SK-N-SH (cell line): Measurements from ENCODE around the gene SH3GL2. TPM values are rescaled to one million over a fixed set of nuclear protein-coding genes. Genes with fewer than 3 reads are reported as not detected.

Experiments used
- CTCF ChIA-PET: fragments of 300-600, 350-600 bp; formaldehyde crosslinking; extraction: SDS; loops from one replicate; lab custom pipeline; 2021; lab: Yijun Ruan, JAX
- POLR2A ChIA-PET: fragments of 350-600 bp; sonication (Branson Sonifier 250); formaldehyde crosslinking; extraction: SDS; loops from one replicate; lab custom pipeline; 2020; ENCODE audit warnings: antibody characterized with exemption, inconsistent platforms; lab: Yijun Ruan, JAX
- DNase-seq: peaks from one replicate; pipeline ENCODE4 v3.0.0; 2012
- H2AFZ ChIP-seq: fragments of 200-600 bp; sonication (generic); 2 replicates; pipeline ENCODE4 v1.8.1; 2016; ENCODE audit warnings: antibody characterized with exemption, mild to moderate bottlenecking, low read depth
- H3F3A ChIP-seq: fragments of 200-600 bp; sonication (generic); replicated peaks from 2 replicates; pipeline ENCODE3; 2016; ENCODE audit warnings: antibody characterized with exemption, mild to moderate bottlenecking; ENCODE audit not compliant: insufficient read depth
- H3K27ac ChIP-seq, 2 experiments: fragments of 200-500 bp in 1 of 2; fragments of 200-600 bp in 1 of 2; sonication (Bioruptor generic) in 1 of 2; sonication (generic), shearing (Covaris generic) in 1 of 2; 2 replicates each; pipeline versions ENCODE4 v1.5.1 to v1.6.1; 2014 to 2016; ENCODE audit warnings: low read depth in 2 of 2, inconsistent platforms in 1 of 2, low read length in 1 of 2, mild to moderate bottlenecking in 1 of 2, mixed read lengths in 1 of 2
- H3K27me3 ChIP-seq: fragments of 200-600 bp; sonication (generic), shearing (Covaris generic); 2 replicates; pipeline ENCODE4 v1.6.1; 2016; ENCODE audit warnings: mixed run types; ENCODE audit not compliant: insufficient read depth
- H3K36me3 ChIP-seq, 2 experiments: fragments of 200-500 bp in 1 of 2; fragments of 200-600 bp in 1 of 2; sonication (Bioruptor generic) in 1 of 2; sonication (generic) in 1 of 2; replicated peaks in 1 of 2; 2 replicates each; pipeline versions ENCODE3 to v1.5.1; 2014 to 2016; ENCODE audit warnings: low read length in 1 of 2, mild to moderate bottlenecking in 1 of 2; ENCODE audit not compliant: insufficient read depth in 2 of 2, control insufficient read depth in 1 of 2
- H3K4me1 ChIP-seq, 2 experiments: fragments of 200-500 bp in 1 of 2; fragments of 200-600 bp in 1 of 2; sonication (Bioruptor generic) in 1 of 2; sonication (generic), shearing (Covaris generic) in 1 of 2; 2 replicates each; pipeline versions ENCODE4 v1.5.1 to v1.6.1; 2014 to 2016; ENCODE audit warnings: low read depth in 1 of 2, low read length in 1 of 2, mixed run types in 1 of 2; ENCODE audit not compliant: insufficient read depth in 2 of 2, control insufficient read depth in 1 of 2
- H3K4me2 ChIP-seq: fragments of 200-600 bp; sonication (generic), shearing (Covaris generic); 2 replicates; pipeline ENCODE4 v1.6.1; 2017; ENCODE audit warnings: mixed run types
- H3K4me3 ChIP-seq, 2 experiments: fragments of 200-500 bp in 1 of 2; fragments of 200-600 bp in 1 of 2; sonication (Bioruptor generic) in 1 of 2; sonication (generic), shearing (Covaris generic) in 1 of 2; 2 replicates each; pipeline versions ENCODE4 v1.5.1 to v1.8.1; 2014 to 2016; ENCODE audit warnings: low read depth in 2 of 2, inconsistent platforms in 1 of 2, low read length in 1 of 2, mild to moderate bottlenecking in 1 of 2, mixed read lengths in 1 of 2, moderate library complexity in 1 of 2
- H3K79me2 ChIP-seq: fragments of 200-600 bp; sonication (generic); 2 replicates; pipeline ENCODE4 v1.8.1; 2017; ENCODE audit warnings: mild to moderate bottlenecking; ENCODE audit not compliant: insufficient read depth
- H3K9ac ChIP-seq: fragments of 200-600 bp; sonication (generic); 2 replicates; pipeline ENCODE4 v1.6.1; 2017; ENCODE audit warnings: mixed run types
- H3K9me2 ChIP-seq: fragments of 200-600 bp; sonication (generic); 2 replicates; pipeline ENCODE4 v1.6.1; 2017; ENCODE audit warnings: mixed run types
- H3K9me3 ChIP-seq: fragments of 200-600 bp; sonication (generic); 2 replicates; pipeline ENCODE4 v1.6.1; 2017; ENCODE audit warnings: mixed run types, mild to moderate bottlenecking, moderate library complexity
- H4K20me1 ChIP-seq: fragments of 200-600 bp; sonication (generic); 2 replicates; pipeline ENCODE4 v1.6.1; 2017; ENCODE audit warnings: mild to moderate bottlenecking, mixed run types; ENCODE audit not compliant: insufficient read depth
- CHD2 ChIP-seq: fragments of 150-350 bp; IDR thresholded peaks from 2 replicates; pipeline ENCODE4 v1.6.1; 2018; ENCODE audit warnings: low read length; ENCODE audit not compliant: partially characterized antibody
- CTCF ChIP-seq: fragments of 200-600 bp; sonication (generic); IDR thresholded peaks from 2 replicates; pipeline ENCODE4 v1.6.1; 2017; ENCODE audit warnings: antibody characterized with exemption, mild to moderate bottlenecking, moderate library complexity
- EZH2phosphoT487 ChIP-seq: fragments of 200-600 bp; sonication (generic); IDR thresholded peaks from 2 replicates; pipeline ENCODE4 v1.6.1; 2017; ENCODE audit warnings: low read depth, mixed run types, mild to moderate bottlenecking, antibody characterized with exemption, moderate library complexity, borderline replicate concordance
- FOSL2 ChIP-seq: IDR thresholded peaks from 2 replicates; pipeline ENCODE4 v1.4.0; 2012; ENCODE audit warnings: low read depth, mild to moderate bottlenecking, moderate library complexity, borderline replicate concordance
- FOXJ3 ChIP-seq: sonication (generic); formaldehyde crosslinking; IDR thresholded peaks from 2 replicates; pipeline ENCODE4 v1.5.1; 2020; ENCODE audit warnings: mild to moderate bottlenecking, missing genetic modification reagents
- JUND ChIP-seq: IDR thresholded peaks from 2 replicates; pipeline ENCODE4 v1.4.0; 2012
- MAX ChIP-seq: IDR thresholded peaks from 2 replicates; pipeline ENCODE4 v1.4.0; 2012; ENCODE audit warnings: low read depth
- PBX3 ChIP-seq: IDR thresholded peaks from 2 replicates; pipeline ENCODE4; 2012
- RAD21 ChIP-seq: IDR thresholded peaks from 2 replicates; pipeline ENCODE4 v1.6.1; 2012; ENCODE audit warnings: mild to moderate bottlenecking, low read length
- RFX5 ChIP-seq: IDR thresholded peaks from 2 replicates; pipeline ENCODE4 v1.6.1; 2012; ENCODE audit warnings: mild to moderate bottlenecking, improper control_type of control experiment, low read length
- SMC3 ChIP-seq: IDR thresholded peaks from 2 replicates; pipeline ENCODE4 v1.6.1; 2012; ENCODE audit warnings: low read depth, low read length, improper control_type of control experiment
- TAF1 ChIP-seq: IDR thresholded peaks from 2 replicates; pipeline ENCODE4 v1.6.1; 2012; ENCODE audit warnings: low read depth, mild to moderate bottlenecking, low read length, moderate library complexity, borderline replicate concordance
- WGBS: methylation state at CpG from one replicate; pipeline ENCODE4 v1.1.6; 2017; ENCODE audit warnings: low lambda C conversion rate; 5-methylcytosine and 5-hydroxymethylcytosine counted together
- polyA plus RNA-seq, 3 experiments: library from polyadenylated mRNA; depleted of rRNA; stranded (reverse); fragments of >200 nt; gene quantifications; 2 replicates each; pipeline ENCODE4 v1.2.3, GENCODE V29; 2012
- TF ChIP-seq, protein P1 (sequence below): IDR thresholded peaks from 2 replicates; pipeline ENCODE4 v1.4.0; 2012; ENCODE audit warnings: low read depth, borderline replicate concordance
- TF ChIP-seq, protein P2 (sequence below): fragments of 150-350 bp; IDR thresholded peaks from 2 replicates; pipeline ENCODE4 v1.6.1; 2016; ENCODE audit warnings: mild to moderate bottlenecking, low read depth, low read length
- TF ChIP-seq, protein P3 (sequence below): fragments of 150-350 bp; IDR thresholded peaks from 2 replicates; pipeline ENCODE4 v1.6.1; 2017; ENCODE audit warnings: antibody characterized with exemption, low read length, low read depth, borderline replicate concordance

SH3GL2 gene
- polyA plus RNA-seq, 1 of the 3 experiments (the other 2 are of a cell fraction) = 0.05 TPM

GRCh38 chr9:17802249-17802857, 223.5 kb downstream of the SH3GL2 start:
- Histone ChIP-seq H3K4me3 (no peak overlapping the region), H4K20me1 (no peaks in the 10 kb centered on the region), H2AFZ (no peak overlapping the region), H3K27ac (no peak overlapping the region), H3K4me1 (no peaks in the 10 kb centered on the region), H3K4me2 (no peak overlapping the region), H3F3A (no peaks in the 10 kb centered on the region), H3K9ac (no peak overlapping the region), H3K27me3 (no peaks in the 10 kb centered on the region; the same call in 1 of the 2 replicates), H3K9me2 (no peaks in the 10 kb centered on the region), H3K79me2 (no peaks in the 10 kb centered on the region), H3K36me3 (no peaks in the 10 kb centered on the region), H3K9me3 (no peaks in the 10 kb centered on the region)
- ChIA-PET POLR2A (no interaction called here), CTCF (interaction anchor here (0.6 to 3.4 kb wide), 8 partner anchors 8 to 406 kb away, joined by 3 to 26 read pairs (median 5); no protein-coding TSS in a partner anchor)
- WGBS = 23% methylated on average over 3 of the region's 3 CpGs
- peak; percentile 10 for DNase-seq
- TF ChIP-seq JUND (no peak), CTCF (peak; percentile 72), PBX3 (no peak), RFX5 (no peak), TAF1 (no peak), CHD2 (no peak), SMC3 (peak; percentile 25), RAD21 (peak; percentile 57)
- TF ChIP-seq, protein P1, sequence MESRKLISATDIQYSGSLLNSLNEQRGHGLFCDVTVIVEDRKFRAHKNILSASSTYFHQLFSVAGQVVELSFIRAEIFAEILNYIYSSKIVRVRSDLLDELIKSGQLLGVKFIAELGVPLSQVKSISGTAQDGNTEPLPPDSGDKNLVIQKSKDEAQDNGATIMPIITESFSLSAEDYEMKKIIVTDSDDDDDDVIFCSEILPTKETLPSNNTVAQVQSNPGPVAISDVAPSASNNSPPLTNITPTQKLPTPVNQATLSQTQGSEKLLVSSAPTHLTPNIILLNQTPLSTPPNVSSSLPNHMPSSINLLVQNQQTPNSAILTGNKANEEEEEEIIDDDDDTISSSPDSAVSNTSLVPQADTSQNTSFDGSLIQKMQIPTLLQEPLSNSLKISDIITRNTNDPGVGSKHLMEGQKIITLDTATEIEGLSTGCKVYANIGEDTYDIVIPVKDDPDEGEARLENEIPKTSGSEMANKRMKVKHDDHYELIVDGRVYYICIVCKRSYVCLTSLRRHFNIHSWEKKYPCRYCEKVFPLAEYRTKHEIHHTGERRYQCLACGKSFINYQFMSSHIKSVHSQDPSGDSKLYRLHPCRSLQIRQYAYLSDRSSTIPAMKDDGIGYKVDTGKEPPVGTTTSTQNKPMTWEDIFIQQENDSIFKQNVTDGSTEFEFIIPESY = no peak

DNA sequence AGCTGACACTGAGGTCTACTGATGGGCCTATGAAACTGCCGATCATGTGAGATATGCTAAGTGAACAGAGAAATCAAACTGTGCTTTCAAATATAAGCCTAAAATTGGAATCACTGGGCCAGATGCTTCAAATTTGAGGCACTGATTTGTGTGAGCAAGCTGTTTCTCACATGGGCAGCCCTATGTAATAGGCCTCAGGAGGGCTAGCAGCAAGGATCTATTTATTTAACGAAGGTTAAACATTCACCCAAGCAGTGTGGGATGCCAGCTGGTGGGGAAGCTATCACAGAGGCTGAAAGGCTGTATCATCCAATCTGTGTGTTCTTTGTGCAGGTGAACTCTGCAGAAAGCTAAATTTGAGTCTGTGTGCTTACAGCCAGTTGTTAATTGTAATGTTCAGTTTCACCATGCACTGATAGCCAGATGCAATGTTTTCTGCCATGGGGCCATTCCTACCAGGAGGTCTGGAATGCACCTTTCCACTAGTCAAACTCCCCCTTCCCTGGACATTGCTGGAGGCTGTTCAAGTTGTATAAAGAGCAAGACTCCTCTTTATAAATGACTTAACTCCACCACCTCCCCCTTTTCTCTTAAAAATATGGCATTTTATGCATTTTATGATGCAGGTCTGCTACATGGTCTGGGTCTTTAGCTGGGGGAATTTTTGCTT, 228.9 kb downstream of the SH3GL2 start:
- Histone ChIP-seq H2AFZ (no peak overlapping the region), H3K9ac (no peak overlapping the region), H3K27me3 (peaks cover 30% of the 10 kb centered on the region; the same call in 1 of the 2 replicates), H3F3A (no peaks in the 10 kb centered on the region), H3K27ac (no peak overlapping the region), H3K4me3 (no peak overlapping the region), H3K9me2 (no peaks in the 10 kb centered on the region), H3K4me1 (no peaks in the 10 kb centered on the region; a peak in 1 of 4 replicates), H4K20me1 (no peaks in the 10 kb centered on the region), H3K79me2 (no peaks in the 10 kb centered on the region), H3K4me2 (no peak overlapping the region), H3K36me3 (no peaks in the 10 kb centered on the region), H3K9me3 (no peaks in the 10 kb centered on the region)
- DNase-seq = no peak
- POLR2A ChIA-PET = no interaction called here
- WGBS = 9% methylated on average over 2 of the region's 2 CpGs
- CTCF ChIA-PET = interaction anchor here (1.0 to 1.2 kb wide), 4 partner anchors 10 to 1221 kb away, joined by 3 to 5 read pairs (median 4); no protein-coding TSS in a partner anchor
- TF ChIP-seq, protein P1 = no peak
- no peak for TF ChIP-seq JUND
- no peak for TF ChIP-seq FOXJ3 (CRISPR knock-in tag)
- TF ChIP-seq, protein P2, sequence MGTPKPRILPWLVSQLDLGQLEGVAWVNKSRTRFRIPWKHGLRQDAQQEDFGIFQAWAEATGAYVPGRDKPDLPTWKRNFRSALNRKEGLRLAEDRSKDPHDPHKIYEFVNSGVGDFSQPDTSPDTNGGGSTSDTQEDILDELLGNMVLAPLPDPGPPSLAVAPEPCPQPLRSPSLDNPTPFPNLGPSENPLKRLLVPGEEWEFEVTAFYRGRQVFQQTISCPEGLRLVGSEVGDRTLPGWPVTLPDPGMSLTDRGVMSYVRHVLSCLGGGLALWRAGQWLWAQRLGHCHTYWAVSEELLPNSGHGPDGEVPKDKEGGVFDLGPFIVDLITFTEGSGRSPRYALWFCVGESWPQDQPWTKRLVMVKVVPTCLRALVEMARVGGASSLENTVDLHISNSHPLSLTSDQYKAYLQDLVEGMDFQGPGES = no peak
- TF ChIP-seq FOSL2 = no peak
- TF ChIP-seq RFX5 = no peak
- TF ChIP-seq EZH2phosphoT487 = no peak
- TF ChIP-seq MAX = no peak
- TF ChIP-seq, protein P3, sequence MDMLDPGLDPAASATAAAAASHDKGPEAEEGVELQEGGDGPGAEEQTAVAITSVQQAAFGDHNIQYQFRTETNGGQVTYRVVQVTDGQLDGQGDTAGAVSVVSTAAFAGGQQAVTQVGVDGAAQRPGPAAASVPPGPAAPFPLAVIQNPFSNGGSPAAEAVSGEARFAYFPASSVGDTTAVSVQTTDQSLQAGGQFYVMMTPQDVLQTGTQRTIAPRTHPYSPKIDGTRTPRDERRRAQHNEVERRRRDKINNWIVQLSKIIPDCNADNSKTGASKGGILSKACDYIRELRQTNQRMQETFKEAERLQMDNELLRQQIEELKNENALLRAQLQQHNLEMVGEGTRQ = no peak
